ENCODE data around the gene C1GALT1C1. TPM values are rescaled to one million over a fixed set of nuclear protein-coding genes. Genes with fewer than 3 reads are reported as not detected.

The C1GALT1C1 gene
- total RNA-seq (2021) (9.5 and 10.2 TPM in 2 replicates), Bru-seq, nascent RNA (percentile 70 among the genes with signal in this experiment), BruChase-seq, experiment 1, labeled RNA remaining after a 2-hour chase (percentile 70 among the genes with signal in this experiment), BruChase-seq, experiment 2, labeled RNA remaining after a 6-hour chase (percentile 81 among the genes with signal in this experiment)
- long read RNA-seq, transcript C1GALT1C1-201 (2 exons, 1,613 nt): major isoform, 22 of 22 reads
- long read RNA-seq, partial matches to known transcripts: 0 of 22 reads
- long read RNA-seq, other reads (novel, unspliced or antisense): 0 of 22 reads

DNA sequence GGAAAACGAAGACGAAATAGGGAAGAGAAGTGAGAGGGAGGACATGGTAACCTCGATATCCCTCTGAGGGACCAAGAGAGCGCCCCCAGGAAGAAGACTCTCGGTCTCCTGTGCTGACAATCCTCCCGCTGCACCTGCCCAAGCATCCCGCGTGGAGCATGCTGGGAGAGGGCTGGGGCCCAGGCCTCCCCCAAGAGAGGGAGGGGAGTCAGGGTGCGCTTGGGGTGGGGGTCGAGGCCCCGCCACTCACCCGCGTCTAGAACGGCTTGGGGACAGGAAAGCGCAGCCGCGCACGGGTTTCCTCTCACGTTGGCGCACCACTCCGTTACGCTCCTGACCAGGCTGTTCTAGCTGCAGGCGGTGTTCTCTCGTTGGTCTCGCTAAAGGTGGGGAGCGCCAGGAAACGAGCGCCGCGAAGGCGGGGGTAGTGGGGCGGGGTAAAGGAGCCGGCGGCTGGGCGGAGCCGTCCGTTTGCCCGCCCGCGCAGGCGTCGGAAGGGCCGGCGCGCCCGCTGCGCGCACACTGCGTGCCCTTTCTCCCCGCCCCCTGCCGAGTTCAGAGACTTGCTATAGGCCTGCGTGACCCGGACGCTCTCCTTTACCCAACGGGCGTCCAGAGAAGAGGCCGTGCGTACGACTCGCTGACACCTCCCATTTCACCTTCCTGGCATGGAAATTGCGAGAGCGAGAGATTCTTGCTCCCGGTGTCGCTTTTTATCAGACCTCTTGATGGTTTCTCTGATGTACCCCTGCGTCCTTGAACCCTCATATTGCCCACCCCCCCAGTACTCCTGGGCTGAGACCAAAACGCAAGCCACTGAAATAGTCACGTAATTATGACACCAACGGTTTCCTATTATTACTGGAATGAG is at the start of gene C1GALT1C1:
TSS of gene C1GALT1C1 (minus strand) at position 388 of the 871 bp plus-strand sequence. CDS start 2,888 bp downstream, outside the sequence.
- intact Hi-C loops (cut with micrococcal nuclease; ENCODE audit: unreplicated experiment): no loop called here
- Histone ChIP-seq H3K4me3 (ENCODE audit: low read depth, low read length, poor library complexity, severe bottlenecking) (peak within 1 kb of the TSS; percentile 71), H3K27ac (ENCODE audit: low read depth, low read length, poor library complexity, severe bottlenecking) (peak within 1 kb of the TSS; percentile 78), H3K4me1 (ENCODE audit: insufficient read depth, low read length, poor library complexity, severe bottlenecking) (no peaks in the 10 kb centered on the region), H3K36me3 (ENCODE audit: insufficient read depth, low read length, poor library complexity, severe bottlenecking) (no peaks in the 10 kb centered on the region), H3K9me3 (ENCODE audit: low read depth, low read length, poor library complexity, severe bottlenecking) (no peaks in the 10 kb centered on the region), H3K27me3 (replicated peaks; ENCODE audit: insufficient read depth, low read depth, low read length, poor library complexity) (no peaks in the 10 kb centered on the region)
- ChIA-PET POLR2A (ENCODE audit: low non-redundant PET) (no interaction called here), CTCF (no interaction called here)
- TF ChIP-seq, protein P1, sequence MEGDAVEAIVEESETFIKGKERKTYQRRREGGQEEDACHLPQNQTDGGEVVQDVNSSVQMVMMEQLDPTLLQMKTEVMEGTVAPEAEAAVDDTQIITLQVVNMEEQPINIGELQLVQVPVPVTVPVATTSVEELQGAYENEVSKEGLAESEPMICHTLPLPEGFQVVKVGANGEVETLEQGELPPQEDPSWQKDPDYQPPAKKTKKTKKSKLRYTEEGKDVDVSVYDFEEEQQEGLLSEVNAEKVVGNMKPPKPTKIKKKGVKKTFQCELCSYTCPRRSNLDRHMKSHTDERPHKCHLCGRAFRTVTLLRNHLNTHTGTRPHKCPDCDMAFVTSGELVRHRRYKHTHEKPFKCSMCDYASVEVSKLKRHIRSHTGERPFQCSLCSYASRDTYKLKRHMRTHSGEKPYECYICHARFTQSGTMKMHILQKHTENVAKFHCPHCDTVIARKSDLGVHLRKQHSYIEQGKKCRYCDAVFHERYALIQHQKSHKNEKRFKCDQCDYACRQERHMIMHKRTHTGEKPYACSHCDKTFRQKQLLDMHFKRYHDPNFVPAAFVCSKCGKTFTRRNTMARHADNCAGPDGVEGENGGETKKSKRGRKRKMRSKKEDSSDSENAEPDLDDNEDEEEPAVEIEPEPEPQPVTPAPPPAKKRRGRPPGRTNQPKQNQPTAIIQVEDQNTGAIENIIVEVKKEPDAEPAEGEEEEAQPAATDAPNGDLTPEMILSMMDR (conservative IDR thresholded peaks at IDR 0.05; ENCODE audit: low read depth, low read length): no peak; the same call in 1 of the 2 replicates
- no peak for TF ChIP-seq EZH2 (IDR thresholded peaks at IDR 0.05; ENCODE audit: borderline replicate concordance, low read depth, low read length, poor library complexity, severe bottlenecking)
- BruUV-seq (replicated peaks): TSS peak; percentile 90
- DNase-seq (ENCODE audit: low spot score): peak; percentile 92

GRCh38 chrX:120677004-120677652 is 47.3 kb upstream of the C1GALT1C1 start:
- DNase-seq (ENCODE audit: low spot score): no peak
- ChIA-PET POLR2A (ENCODE audit: low non-redundant PET) (no interaction called here), CTCF (no interaction called here)
- Histone ChIP-seq H3K27me3 (replicated peaks; ENCODE audit: insufficient read depth, low read depth, low read length, poor library complexity) (no peaks in the 10 kb centered on the region), H3K4me1 (ENCODE audit: insufficient read depth, low read length, poor library complexity, severe bottlenecking) (no peaks in the 10 kb centered on the region), H3K4me3 (ENCODE audit: low read depth, low read length, poor library complexity, severe bottlenecking) (no peak overlapping the region), H3K36me3 (ENCODE audit: insufficient read depth, low read length, poor library complexity, severe bottlenecking) (no peaks in the 10 kb centered on the region), H3K9me3 (ENCODE audit: low read depth, low read length, poor library complexity, severe bottlenecking) (no peaks in the 10 kb centered on the region), H3K27ac (ENCODE audit: low read depth, low read length, poor library complexity, severe bottlenecking) (no peak overlapping the region)
- intact Hi-C loops (cut with micrococcal nuclease; ENCODE audit: unreplicated experiment): no loop called here
- no TSS peak for BruUV-seq (replicated peaks)
- TF ChIP-seq, protein P1 (conservative IDR thresholded peaks at IDR 0.05; ENCODE audit: low read depth, low read length): no peak
- TF ChIP-seq EZH2 (IDR thresholded peaks at IDR 0.05; ENCODE audit: borderline replicate concordance, low read depth, low read length, poor library complexity, severe bottlenecking): no peak

DNA sequence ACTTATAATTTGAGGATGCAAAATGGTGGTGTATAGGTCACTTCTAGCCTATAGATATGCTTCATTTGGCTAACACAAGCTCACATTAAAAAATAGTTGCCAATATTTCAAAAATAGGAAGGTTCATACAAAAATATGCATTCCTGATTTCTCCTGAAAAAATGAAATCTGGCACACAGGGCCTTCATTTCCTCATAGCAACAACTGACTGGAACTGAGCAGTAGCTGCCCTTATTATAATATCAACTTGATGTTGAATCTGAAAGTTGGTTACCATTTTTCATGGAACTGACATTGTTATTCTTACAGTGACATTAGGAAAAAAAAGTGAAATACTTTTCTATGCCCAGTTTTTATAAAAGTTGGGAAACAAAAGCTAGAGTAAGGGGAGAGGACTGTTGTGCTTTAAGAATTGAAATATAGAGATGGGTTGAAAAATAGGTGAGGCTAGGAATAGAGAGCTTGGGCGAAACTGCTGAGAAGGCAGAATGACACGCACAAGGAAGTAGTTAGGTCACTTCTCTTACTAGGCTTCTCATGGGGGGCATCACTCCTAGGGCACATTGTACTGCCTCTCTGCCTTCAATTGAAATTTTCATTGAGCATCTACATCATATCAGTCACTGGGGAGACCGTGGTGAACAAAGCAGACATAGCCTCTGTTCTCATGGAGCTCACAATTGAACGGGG is 43.1 kb upstream of the C1GALT1C1 start:
- intact Hi-C loops (cut with micrococcal nuclease; ENCODE audit: unreplicated experiment): no loop called here

More for the DNA sequence above, 43.1 kb upstream of the C1GALT1C1 start:
- H3K9me3 ChIP-seq (ENCODE audit: low read depth, low read length, poor library complexity, severe bottlenecking): no peaks in the 10 kb centered on the region
- ChIA-PET CTCF (no interaction called here), POLR2A (ENCODE audit: low non-redundant PET) (no interaction called here)
- TF ChIP-seq, protein P1 (conservative IDR thresholded peaks at IDR 0.05; ENCODE audit: low read depth, low read length): no peak
- TF ChIP-seq EZH2 (IDR thresholded peaks at IDR 0.05; ENCODE audit: borderline replicate concordance, low read depth, low read length, poor library complexity, severe bottlenecking): no peak
- H3K27me3 ChIP-seq (replicated peaks; ENCODE audit: insufficient read depth, low read depth, low read length, poor library complexity): no peaks in the 10 kb centered on the region
- no peaks in the 10 kb centered on the region for H3K36me3 ChIP-seq (ENCODE audit: insufficient read depth, low read length, poor library complexity, severe bottlenecking)
- H3K4me3 ChIP-seq (ENCODE audit: low read depth, low read length, poor library complexity, severe bottlenecking): no peak overlapping the region
- no peak overlapping the region for H3K27ac ChIP-seq (ENCODE audit: low read depth, low read length, poor library complexity, severe bottlenecking)
- H3K4me1 ChIP-seq (ENCODE audit: insufficient read depth, low read length, poor library complexity, severe bottlenecking): no peaks in the 10 kb centered on the region
- BruUV-seq (replicated peaks): no TSS peak
- no peak for DNase-seq (ENCODE audit: low spot score)
